Measurements from ENCODE around the gene NKX2-2. TPM values are rescaled to one million over a fixed set of nuclear protein-coding genes. Genes with fewer than 3 reads are reported as not detected.

The NKX2-2 gene
- total RNA-seq, 4 donors from 2014 or later: not detected

- peaks cover 0 to 74% (median 5%) of the 10 kb centered on the region in 4 donors for H3K27me3 ChIP-seq
- H3K27ac ChIP-seq (replicated peaks in 1 of 4): no peak overlapping the region
- H3K36me3 ChIP-seq: no peaks in the 10 kb centered on the region
- no peaks in the 10 kb centered on the region for H3K4me1 ChIP-seq
- no peak overlapping the region for H3K4me3 ChIP-seq
- no peak for TF ChIP-seq POLR2A (IDR thresholded peaks at IDR 0.05; ENCODE audit: low read depth)
- no peaks in the 10 kb centered on the region for H3K9me3 ChIP-seq
- intact Hi-C loops (cut with DNase I): no loop called here
- no peak for DNase-seq (ENCODE audit: extremely low spot score)
- WGBS: 21% methylated on average over 6 of the region's 6 CpGs
These were observed 16.0 kb upstream of the NKX2-2 start for GRCh38 chr20:21529863-21530262.

- TF ChIP-seq CTCF (IDR thresholded peaks at IDR 0.05) (no peak), POLR2AphosphoS5 (IDR thresholded peaks at IDR 0.05) (no peak), POLR2A (IDR thresholded peaks at IDR 0.05; ENCODE audit: low read depth) (no peak), EP300 (IDR thresholded peaks at IDR 0.05) (no peak)
- H3K4me1 ChIP-seq: no peaks in the 10 kb centered on the region
- H3K27me3 ChIP-seq: peaks cover 0 to 77% (median 7%) of the 10 kb centered on the region in 4 donors
- 90% methylated on average over 5 of the region's 5 CpGs for WGBS
- H3K36me3 ChIP-seq: no peaks in the 10 kb centered on the region
- H3K27ac ChIP-seq (replicated peaks in 1 of 4): no peak overlapping the region
- H3K4me3 ChIP-seq: no peak overlapping the region
- H3K9me3 ChIP-seq: no peaks in the 10 kb centered on the region
- intact Hi-C loops (cut with DNase I): no loop called here
- DNase-seq (ENCODE audit: extremely low spot score): no peak
These were observed 15.0 kb upstream of the NKX2-2 start for GRCh38 chr20:21528870-21529269.

GRCh38 chr20:21527908-21528307 is 14.0 kb upstream of the NKX2-2 start:
- H3K4me1 ChIP-seq: peaks cover 0 to 7% (median 4%) of the 10 kb centered on the region in 4 donors
- H3K36me3 ChIP-seq: no peaks in the 10 kb centered on the region
- WGBS: 78% methylated on average over 5 of the region's 5 CpGs
- TF ChIP-seq POLR2AphosphoS5 (IDR thresholded peaks at IDR 0.05) (no peak), EP300 (IDR thresholded peaks at IDR 0.05) (no peak), POLR2A (IDR thresholded peaks at IDR 0.05; ENCODE audit: low read depth) (no peak), CTCF (IDR thresholded peaks at IDR 0.05) (no peak)
- no peak overlapping the region for H3K4me3 ChIP-seq
- H3K9me3 ChIP-seq: no peaks in the 10 kb centered on the region
- H3K27ac ChIP-seq (replicated peaks in 1 of 4): no peak overlapping the region
- no peak for DNase-seq (ENCODE audit: extremely low spot score)
- peaks cover 0 to 79% (median 13%) of the 10 kb centered on the region in 4 donors for H3K27me3 ChIP-seq
- intact Hi-C loops (cut with DNase I): no loop called here

GRCh38 chr20:21526776-21527175 is 12.9 kb upstream of the NKX2-2 start:
- Histone ChIP-seq H3K27me3 (peaks cover 4 to 79% (median 22%) of the 10 kb centered on the region in 4 donors), H3K36me3 (no peaks in the 10 kb centered on the region), H3K9me3 (no peaks in the 10 kb centered on the region), H3K4me3 (no peak overlapping the region), H3K4me1 (peaks cover 5 to 18% (median 15%) of the 10 kb centered on the region in 4 donors), H3K27ac (replicated peaks in 1 of 4) (no peak overlapping the region)
- DNase-seq (ENCODE audit: extremely low spot score): no peak
- intact Hi-C loops (cut with DNase I): no loop called here
- TF ChIP-seq POLR2A (IDR thresholded peaks at IDR 0.05; ENCODE audit: low read depth) (no peak), POLR2AphosphoS5 (IDR thresholded peaks at IDR 0.05) (no peak), CTCF (IDR thresholded peaks at IDR 0.05) (no peak), EP300 (IDR thresholded peaks at IDR 0.05) (no peak)

- 11% methylated on average over 2 of the region's 2 CpGs for WGBS
- no peak overlapping the region for H3K4me3 ChIP-seq
- H3K27me3 ChIP-seq: peaks cover 4 to 90% (median 42%) of the 10 kb centered on the region in 4 donors
- no peak overlapping the region for H3K27ac ChIP-seq (replicated peaks in 1 of 4)
- DNase-seq (ENCODE audit: extremely low spot score): no peak
- intact Hi-C loops (cut with DNase I): no loop called here
- no peak for TF ChIP-seq EP300 (IDR thresholded peaks at IDR 0.05)
- no peak for TF ChIP-seq POLR2AphosphoS5 (IDR thresholded peaks at IDR 0.05)
- no peak for TF ChIP-seq POLR2A (IDR thresholded peaks at IDR 0.05; ENCODE audit: low read depth)
- no peak for TF ChIP-seq CTCF (IDR thresholded peaks at IDR 0.05)
- peaks cover 7 to 25% (median 17%) of the 10 kb centered on the region in 4 donors for H3K4me1 ChIP-seq
- H3K9me3 ChIP-seq: no peaks in the 10 kb centered on the region
- no peaks in the 10 kb centered on the region for H3K36me3 ChIP-seq
These were observed 10.0 kb upstream of the NKX2-2 start for GRCh38 chr20:21523895-21524294.
